ENCODE results near the gene KLF4. TPM values are rescaled to one million over a fixed set of nuclear protein-coding genes. Genes with fewer than 3 reads are reported as not detected.

Gene KLF4
- total and polyA plus RNA-seq, 12 donors, result 16.7 to 62.2 (median 28.9) TPM

GRCh38 chr9:107474124-107474523 lies 15.4 kb downstream of the KLF4 start:
- TF ChIP-seq, protein P1, sequence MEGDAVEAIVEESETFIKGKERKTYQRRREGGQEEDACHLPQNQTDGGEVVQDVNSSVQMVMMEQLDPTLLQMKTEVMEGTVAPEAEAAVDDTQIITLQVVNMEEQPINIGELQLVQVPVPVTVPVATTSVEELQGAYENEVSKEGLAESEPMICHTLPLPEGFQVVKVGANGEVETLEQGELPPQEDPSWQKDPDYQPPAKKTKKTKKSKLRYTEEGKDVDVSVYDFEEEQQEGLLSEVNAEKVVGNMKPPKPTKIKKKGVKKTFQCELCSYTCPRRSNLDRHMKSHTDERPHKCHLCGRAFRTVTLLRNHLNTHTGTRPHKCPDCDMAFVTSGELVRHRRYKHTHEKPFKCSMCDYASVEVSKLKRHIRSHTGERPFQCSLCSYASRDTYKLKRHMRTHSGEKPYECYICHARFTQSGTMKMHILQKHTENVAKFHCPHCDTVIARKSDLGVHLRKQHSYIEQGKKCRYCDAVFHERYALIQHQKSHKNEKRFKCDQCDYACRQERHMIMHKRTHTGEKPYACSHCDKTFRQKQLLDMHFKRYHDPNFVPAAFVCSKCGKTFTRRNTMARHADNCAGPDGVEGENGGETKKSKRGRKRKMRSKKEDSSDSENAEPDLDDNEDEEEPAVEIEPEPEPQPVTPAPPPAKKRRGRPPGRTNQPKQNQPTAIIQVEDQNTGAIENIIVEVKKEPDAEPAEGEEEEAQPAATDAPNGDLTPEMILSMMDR (IDR thresholded peaks at IDR 0.05), result no peak

DNA sequence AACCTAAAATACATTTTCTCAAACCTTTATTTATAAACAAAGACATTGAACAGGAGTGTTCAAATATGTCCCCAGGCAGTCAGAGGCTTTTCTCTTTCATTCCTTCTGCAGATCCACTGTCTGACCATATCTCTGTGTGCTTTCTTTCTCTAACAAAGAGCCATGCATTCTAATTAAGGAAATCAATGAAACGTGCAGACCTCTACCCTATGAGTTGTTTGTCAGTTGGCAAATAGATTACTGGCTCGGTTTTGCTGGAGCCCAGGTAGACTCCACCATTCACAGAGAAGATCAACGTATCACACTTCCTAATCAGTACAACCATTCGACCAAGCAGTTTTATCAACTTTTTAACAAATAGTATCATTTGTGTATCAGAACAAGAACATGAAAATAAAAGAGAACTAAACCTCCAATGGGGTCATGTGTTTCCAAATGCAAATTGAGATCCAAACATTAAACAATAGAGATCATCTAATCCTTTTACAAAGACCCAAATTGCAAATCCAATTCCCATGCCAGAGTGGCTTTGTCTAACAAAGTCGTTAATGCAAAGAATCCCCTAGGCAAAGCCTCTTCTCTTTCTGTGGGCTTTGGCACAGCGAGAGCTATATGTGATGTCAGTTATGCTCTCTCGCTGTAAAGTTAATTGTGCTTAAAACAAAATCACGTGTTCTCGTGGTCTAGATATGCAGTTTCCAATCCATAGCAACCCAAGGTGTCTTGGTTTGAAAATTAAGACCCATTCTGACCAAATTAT lies 16.8 kb downstream of the KLF4 start:
- H3K4me1 ChIP-seq, result no peaks in the 10 kb centered on the region
- no peaks in the 10 kb centered on the region for H3K9me3 ChIP-seq
- no peaks in the 10 kb centered on the region for H3K36me3 ChIP-seq
- intact Hi-C loops (cut with DNase I), result loop anchor here in 1 of 10 donors (10.0 kb wide), 1 partner anchor 812 kb away; no protein-coding TSS in a partner anchor
- TF ChIP-seq, protein P1 (IDR thresholded peaks at IDR 0.05), result no peak
- 60 to 63% methylated on average over 9 of the region's 9 CpGs for WGBS, 2 donors
- DNase-seq (no peak), ATAC-seq (no peak)
- no peak overlapping the region for H3K4me3 ChIP-seq
- H3K27me3 ChIP-seq, result no peaks in the 10 kb centered on the region
- H3K27ac ChIP-seq, result no peak overlapping the region

More at GRCh38 chr9:107474124-107474523, 15.4 kb downstream of the KLF4 start:
- H3K4me1 ChIP-seq, result no peaks in the 10 kb centered on the region
- no peaks in the 10 kb centered on the region for H3K36me3 ChIP-seq
- ATAC-seq (no peak), DNase-seq (no peak)
- no peak overlapping the region for H3K4me3 ChIP-seq
- intact Hi-C loops (cut with DNase I), result loop anchor here in 1 of 10 donors (10.0 kb wide), 1 partner anchor 811 kb away; no protein-coding TSS in a partner anchor
- no peaks in the 10 kb centered on the region for H3K9me3 ChIP-seq
- WGBS, 2 donors, result 90 to 93% methylated on average over 6 of the region's 6 CpGs
- no peak overlapping the region for H3K27ac ChIP-seq
- no peaks in the 10 kb centered on the region for H3K27me3 ChIP-seq

DNA sequence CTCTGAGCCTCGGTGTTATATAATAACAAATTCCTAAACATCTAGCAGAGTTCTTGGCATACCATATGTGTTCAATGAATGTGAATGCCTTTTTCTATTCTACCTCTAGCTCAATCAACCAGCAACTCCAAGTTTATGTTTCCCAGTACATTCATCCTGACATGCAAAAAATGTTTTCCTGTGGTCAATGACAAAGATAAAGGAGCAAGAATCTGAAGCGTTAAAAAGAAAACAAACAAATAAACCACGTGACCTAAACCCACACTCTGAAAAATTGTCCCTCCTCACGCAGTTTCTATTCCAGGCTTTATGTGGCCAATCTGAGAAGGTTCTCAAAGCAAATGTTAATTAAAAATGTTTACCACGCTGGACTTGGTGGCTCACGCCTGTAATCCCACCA lies 18.0 kb downstream of the KLF4 start:
- no peaks in the 10 kb centered on the region for H3K9me3 ChIP-seq
- H3K4me1 ChIP-seq, result no peaks in the 10 kb centered on the region
- WGBS, 2 donors, result 85 to 87% methylated on average over 6 of the region's 6 CpGs
- intact Hi-C loops (cut with DNase I), result loop anchor here in 1 of 10 donors (10.0 kb wide), 1 partner anchor 813 kb away; no protein-coding TSS in a partner anchor
- DNase-seq (no peak), ATAC-seq (no peak)
- TF ChIP-seq, protein P1 (IDR thresholded peaks at IDR 0.05), result no peak
- no peak overlapping the region for H3K27ac ChIP-seq
- H3K27me3 ChIP-seq, result no peaks in the 10 kb centered on the region
- H3K36me3 ChIP-seq, result no peaks in the 10 kb centered on the region
- no peak overlapping the region for H3K4me3 ChIP-seq

DNA sequence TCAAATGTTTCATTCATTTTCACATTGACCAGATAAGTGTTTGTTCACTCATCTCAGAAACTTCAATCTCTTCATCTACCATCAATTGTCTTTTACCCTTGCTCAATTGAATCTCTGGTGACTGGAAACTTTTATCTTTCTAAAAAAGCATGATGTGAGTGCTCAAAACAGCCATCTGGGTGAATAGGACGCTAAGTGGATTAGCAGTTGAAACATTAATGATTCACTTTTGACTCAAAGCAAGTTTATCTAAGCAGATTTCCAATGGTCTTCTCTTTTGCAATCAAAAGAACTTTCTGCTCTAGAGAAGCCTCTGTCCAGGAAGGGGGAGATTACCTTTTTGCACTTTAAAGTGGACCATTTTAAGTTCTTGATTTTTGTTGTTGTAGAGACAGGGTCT lies 22.2 kb downstream of the KLF4 start:
- WGBS, 2 donors, result 91 to 92% methylated on average over 1 of the region's 1 CpG
- Histone ChIP-seq H3K9me3 (no peaks in the 10 kb centered on the region), H3K36me3 (no peaks in the 10 kb centered on the region), H3K27ac (no peak overlapping the region), H3K4me1 (peaks cover 0 to 14% (median 6%) of the 10 kb centered on the region in 9 donors), H3K4me3 (no peak overlapping the region), H3K27me3 (peaks cover 0 to 20% (median 0%) of the 10 kb centered on the region in 7 donors)
- intact Hi-C loops (cut with DNase I), result loop anchor here in 9 of 10 donors (5.0 to 10.0 kb wide), 6 partner anchors 805 to 1295 kb away; no protein-coding TSS in a partner anchor
- DNase-seq (no peak), ATAC-seq (no peak)
- TF ChIP-seq, protein P1 (IDR thresholded peaks at IDR 0.05), result no peak
